ENCODE data around the gene ACVR1.
"Not testable (repeated sequence)": the region's sequence is repeated elsewhere in the genome, so short reads cannot be mapped to it uniquely, and the experiment has no call there.

The ACVR1 gene

DNA sequence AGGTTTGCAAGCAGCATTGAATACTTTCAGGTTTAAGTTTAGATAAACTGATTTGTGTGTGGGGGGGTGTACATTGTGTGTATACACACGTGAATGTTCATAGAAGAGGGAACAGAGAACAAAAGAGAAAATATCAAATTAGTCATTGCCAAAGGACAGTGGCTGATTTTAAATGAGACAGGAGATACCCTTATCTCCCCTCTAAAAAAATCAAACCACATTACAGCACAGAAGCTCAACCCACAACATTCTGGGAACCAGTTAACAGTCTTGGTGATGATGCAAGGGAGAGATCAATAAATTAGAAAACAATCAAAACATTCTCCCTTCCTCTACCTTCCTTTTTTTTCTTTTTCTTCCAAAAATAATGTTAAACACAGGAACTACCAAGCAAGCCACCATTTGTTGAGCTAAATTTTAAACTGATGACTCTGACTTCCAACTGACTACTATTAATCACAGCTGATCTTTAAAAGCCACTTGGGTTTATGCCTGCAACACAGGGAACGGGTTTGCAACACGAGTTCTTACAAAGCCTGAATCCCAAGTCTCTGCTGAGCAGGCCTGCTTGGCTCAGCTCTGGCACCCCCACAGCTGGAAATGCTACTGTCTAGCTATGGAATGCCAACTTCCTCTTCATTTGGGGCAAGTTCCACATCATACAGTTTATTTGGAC lies 128.3 kb downstream of the ACVR1 start:
- no peak for DNase-seq

DNA sequence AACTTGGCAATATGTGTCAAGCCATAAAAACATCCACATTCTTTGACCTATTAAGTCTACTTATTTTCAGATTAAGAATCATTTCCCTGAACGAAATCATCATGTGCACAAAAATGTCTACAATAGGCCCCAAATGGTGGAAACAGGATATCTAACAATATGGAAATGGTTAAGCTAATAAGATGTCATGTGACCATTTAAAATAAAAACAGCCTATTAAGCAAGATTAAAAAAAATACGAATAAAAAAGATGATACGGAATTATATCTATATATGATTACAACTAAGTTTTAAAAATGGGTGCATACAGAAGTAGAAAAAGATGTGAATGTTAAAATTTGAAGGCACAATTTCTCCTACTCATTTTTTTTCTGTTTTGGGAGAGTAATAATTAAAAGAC lies 128.8 kb downstream of the ACVR1 start:
- no peak for DNase-seq

DNA sequence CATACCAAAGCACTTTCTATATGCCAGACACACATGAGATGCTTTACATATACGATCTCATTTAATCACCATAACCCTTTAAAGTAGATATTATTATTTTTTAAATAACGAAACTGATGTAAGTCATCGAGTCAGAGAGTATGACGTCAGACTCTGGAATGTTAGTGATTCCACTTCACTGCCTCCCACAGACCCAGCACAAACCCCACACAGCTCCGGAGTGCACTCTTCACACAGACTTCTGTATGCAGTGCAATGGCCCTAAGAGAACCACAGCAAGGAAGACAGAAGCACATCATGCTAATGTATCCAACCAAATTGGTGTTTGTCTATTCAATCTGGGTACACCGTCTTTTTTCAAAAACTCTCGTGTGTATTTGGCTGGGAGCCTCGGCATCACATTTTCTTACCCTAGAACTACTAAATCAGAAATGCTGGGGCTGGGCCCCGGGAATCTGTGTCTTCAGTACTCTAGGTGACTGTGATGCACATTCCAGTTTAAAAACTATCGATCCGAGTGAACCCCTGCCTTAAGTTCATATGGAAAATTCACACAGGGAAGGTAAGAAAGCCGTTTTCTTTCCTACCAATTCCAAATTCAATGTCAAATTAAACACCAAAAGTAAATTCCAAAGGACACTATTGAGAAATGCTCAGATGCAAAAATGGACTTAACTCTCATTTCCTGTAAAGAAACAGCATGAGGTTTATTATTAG lies 129.7 kb downstream of the ACVR1 start:
- DNase-seq = no peak

DNA sequence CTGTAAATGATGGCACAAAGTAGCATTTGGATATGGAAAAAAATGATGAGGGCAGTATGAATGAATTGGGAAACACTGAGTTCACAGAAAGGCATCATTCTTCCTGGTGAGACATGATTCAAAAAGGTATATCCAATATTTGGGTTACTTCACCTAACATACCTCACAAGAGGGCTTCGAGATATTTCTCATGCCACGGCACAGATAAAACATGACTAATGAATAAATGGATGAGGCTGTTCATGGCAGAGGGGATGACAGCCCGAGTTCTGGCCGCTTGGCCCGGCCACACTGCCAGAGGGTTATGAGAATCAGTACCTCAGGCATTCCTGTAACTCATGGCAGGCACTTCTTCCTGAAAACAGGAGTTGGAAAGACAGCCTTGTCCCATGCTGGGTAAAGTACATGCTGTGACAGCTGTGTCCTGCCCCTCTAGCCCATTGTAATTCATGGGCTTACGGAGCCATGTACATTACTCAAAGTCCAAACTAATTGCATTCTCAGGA lies 131.5 kb downstream of the ACVR1 start:
- no peak for DNase-seq

DNA sequence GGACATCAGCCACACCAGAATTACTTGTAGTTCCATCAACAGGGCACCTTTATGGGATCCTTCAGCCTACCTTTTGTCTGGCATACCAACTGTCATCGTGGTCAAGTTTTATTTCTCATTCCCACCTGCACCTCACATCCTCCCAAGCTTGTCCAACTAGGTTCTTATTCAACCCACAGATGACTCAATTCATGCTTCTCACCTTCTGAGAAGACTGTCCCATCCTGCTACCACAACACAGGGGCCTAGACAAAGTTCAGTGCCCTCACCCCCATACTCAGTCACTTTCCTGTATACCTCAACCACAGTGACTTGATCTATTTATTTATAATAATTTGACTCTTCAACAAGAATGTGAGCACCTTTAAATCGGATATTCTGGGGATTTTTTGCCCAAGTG lies 133.1 kb downstream of the ACVR1 start:
- DNase-seq = no peak

DNA sequence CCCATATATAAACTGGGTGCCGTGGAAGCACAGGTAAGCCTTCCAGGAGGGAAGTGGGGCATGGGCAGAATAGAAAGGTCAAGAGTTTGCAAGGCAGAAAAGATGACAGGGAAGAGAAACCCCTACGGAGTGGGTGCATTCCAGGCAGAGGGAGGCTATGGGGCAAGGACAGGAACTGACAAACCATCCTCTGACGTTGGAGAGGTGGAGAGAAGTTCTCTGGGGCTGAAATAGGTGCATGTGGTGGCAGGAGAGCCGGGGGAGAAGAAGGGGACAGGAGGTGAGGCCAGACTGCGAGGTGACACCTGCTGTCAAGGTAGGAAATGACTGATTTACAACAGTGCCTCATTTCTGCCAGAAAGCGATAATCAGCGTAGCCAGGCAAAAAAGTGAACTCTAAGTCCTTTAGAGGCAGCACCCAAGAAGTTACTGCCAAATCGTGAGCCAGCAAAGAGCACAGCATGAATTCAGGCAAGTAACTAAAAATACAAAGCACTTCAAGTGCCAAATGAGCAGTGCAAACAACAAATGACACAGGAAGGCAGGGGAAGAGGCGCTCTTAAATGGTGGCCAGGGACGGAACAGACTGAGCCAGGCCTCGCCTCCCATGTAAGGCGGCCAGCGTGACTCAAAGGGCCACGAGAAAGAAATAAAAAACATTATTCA lies 134.2 kb downstream of the ACVR1 start:
- DNase-seq = no peak

DNA sequence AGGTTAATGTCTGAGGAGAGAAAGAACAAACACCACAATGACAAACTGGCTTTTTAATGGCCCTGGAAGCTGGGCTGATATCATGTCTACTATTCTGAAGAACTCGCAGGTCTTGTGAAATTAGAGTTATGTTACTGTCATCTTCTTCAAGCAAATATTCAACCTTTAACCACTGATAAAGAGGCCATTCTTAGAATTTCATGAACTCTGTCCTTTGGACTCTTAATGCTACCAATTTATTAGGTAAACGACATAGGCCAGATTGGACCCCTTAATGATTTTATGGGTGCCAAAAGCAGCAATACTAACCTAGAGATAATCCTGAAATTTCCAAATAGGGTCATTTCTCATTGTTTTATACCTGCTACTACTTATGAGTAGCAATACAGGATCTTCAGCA lies 138.5 kb downstream of the ACVR1 start:
- DNase-seq = no peak

DNA sequence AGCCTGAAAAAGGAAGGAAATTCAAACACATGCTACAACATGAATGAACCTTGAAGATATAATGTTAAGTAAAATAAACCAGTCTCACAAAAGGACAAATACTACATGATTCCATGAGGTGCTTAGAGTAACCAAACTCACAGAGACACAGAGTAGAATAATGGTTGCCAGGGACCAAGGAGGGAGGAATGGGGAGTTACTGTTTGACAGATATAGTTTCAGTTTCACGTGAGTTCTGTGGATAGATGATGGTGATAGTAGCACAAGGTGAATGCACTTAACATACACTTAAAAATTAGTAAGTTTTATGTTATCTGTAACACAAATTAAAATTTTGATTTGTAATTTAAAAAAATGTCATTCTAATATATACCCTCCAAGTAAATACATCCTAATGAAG lies 140.6 kb downstream of the ACVR1 start:
- no peak for DNase-seq

DNA sequence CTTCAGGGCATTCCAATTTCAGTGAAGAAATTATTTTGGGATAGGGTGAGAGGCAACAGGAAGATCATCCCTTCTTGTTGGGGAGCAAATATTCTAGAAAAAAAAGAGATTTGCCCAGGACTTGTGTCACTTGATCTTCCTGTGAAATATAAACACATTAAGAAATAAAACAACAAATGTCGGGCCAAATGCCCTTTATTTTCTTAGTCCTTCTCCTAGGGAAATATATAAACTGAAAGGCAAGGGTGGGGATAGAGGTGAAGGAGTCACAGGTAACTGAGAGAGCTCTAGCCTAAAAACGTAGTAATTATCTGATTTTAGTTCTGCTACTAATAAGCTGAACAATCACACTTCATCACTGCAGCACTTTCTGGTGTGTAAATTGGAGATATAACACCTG lies 142.9 kb downstream of the ACVR1 start:
- no peak for DNase-seq

DNA sequence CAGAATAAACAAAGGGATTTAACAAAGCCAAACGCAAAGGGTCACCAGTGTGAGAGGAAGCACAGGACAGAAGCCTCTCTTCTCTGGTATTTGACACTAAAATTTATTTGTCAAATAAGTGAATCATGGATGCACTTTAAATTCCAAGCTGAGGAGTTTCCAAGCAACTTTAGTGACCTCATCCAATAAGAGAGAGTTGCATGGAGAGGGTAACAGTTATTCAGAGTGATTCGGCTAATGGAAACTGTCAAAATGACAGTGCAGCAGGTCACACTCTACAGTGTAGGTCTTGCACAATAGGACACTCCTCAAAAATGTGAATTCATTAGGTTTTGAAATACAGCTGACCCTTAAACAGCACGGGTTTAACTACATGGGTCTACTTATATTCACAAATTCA lies 143.5 kb downstream of the ACVR1 start:
- DNase-seq = no peak

DNA sequence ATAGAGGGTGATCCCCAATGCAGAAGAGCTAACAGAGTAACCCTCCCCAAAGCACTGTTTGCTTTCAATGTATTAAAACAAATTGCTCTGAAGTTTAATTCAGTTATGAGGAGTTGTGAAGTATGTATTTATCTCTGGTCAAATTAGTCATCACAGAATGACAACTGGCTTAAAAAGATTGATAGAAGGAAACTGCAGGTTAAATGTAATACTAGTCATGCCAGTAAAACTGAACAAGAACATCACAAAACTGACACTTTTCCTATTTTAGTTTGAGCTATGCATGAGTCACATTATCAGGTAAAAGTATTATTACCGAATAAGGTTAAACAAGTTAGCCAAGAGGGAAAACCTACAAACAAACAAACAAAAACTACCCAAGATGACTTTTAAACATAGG lies 148.4 kb downstream of the ACVR1 start:
- no peak for DNase-seq

DNA sequence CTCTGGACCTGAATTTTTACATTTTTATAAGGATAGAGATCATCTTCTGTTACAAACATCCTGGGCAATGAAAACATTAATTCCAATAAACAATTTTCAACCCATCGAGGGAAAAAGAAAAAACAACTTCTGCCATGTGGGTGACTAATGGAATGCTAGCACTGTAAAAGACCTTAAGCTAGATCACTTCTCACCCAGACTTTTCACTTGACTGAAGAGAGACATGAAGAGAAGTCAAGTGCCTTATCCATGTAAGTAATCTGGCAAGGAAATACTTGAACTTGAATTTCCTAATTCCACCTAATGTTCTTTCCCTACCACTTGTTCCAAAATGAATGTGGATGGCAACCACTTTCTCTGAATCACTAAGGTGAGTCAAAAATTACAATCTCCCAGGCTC lies 149.2 kb downstream of the ACVR1 start:
- no peak for DNase-seq

DNA sequence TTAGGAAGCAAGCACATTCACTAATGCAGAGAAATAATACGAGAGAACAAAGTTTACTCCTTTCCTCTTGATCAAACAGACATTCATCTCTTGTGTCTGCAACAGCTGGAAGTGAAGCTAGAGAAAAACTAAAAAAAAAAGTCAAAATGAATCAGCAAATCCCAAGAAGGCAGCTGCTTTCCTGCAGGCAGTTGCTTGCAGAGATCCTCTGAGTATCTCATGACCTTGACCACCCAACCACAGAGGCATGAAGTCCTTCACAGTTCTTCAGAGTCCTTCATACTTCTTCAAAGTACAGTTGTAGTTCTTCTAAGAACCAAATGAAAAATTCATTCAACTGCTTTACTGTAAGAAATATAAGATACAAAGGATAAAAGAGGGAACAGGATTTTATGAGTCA lies 150.3 kb downstream of the ACVR1 start:
- DNase-seq = no peak

DNA sequence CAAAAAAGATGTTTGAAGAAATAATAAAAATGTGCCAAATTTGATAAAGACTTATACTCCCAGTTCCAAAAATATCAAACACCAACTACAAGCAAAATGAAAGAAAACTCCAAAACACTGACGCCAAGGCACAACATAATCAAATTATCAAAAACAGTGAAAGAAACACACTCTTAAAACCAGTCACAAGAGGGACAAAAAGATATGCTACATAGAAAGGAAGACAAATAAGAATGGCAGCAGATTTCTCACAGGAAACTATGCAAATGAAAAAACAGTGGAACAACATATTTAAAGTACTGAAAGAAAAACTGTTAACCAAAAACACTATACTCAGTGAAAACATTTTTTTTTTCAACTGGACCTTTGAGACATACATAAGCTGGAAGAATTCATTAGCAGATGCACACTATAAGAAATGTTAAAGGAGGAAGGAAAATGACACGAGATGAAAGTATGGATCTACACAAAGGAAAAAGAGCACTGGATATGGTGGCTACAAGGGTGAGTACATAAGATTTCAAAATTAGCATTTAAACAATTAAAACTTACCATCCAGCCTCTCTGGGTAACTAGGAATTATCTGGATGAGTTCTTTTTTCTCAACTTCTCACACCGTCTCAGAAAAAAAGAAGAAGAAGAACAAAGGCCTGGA lies 153.4 kb downstream of the ACVR1 start:
- peak; percentile 7 for DNase-seq

DNA sequence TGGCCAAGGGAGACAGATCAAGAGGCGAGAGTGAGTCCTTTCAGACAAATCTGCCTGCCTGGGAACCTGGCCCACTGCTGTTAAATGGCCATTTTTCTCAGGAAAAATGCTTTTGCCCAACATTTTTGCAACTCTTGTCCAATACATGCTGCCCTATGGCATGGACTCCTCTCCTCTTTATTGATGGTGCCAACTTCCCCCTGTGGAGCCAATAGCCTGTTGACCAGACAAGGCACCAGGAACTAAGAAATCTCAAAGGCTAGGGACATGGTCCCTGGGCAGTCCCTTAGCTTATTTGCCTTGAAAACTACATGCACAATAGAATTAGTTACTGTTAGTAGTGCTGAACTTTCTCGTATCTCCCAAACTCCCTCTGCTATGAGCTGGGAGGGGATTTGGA lies 155.6 kb downstream of the ACVR1 start:
- no peak for DNase-seq

DNA sequence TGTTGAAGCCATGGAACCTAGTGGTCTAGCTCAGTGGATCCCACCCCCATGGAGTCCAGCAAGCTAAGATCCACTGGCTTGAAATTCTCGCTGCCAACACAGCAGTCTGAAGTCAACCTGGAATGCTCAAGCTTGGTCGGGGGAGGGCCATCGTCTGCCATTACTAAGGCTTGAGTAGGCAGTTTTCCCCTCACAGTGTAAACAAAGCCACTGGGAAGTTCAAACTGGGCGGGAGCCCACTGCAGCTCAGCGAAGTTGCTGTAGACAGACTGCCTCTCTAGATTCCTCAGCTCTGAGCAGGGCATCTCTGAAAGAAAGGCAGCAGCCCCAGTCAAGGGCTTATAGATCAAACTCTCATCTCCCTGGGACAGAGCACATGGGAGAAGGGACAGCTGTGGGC lies 171.5 kb downstream of the ACVR1 start:
- not testable (repeated sequence) for DNase-seq

DNA sequence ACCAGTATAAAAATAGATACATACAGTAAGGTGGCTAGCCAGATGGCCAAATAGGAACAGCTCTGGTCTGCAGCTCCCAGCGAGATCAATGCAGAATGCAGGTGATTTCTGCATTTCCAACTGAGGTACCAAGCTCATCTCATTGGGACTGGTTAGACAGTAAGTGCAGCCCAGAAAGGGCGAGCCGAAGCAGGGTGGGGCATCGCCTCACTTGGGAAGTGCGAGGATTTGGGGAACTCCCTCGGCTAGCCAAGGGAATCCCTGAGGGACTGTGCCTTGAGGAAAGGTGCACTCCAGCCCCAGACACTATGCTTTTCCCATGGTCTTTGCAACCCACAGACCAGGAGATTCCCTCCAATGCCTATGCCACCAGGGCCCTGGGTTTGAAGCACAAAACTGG lies 172.0 kb downstream of the ACVR1 start:
- DNase-seq = not testable (repeated sequence)

DNA sequence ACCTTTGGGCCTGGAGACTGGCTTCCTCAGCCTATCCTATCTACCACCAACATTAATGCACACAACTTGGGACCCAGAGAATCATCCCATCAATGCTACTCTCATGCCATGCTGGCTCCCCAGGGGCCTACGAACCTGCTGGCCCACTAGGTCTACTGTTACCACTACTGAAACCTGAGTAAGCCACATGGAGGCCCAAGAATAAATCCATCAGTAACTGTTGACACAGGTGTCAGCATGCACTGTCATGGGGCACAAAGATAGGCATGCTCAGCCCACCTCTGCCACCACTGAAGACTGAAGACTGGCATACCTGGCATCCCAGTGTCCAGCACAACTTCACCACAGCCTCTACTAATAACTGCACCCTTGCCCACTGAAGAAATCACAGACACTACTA lies 176.3 kb downstream of the ACVR1 start:
- DNase-seq = no peak

DNA sequence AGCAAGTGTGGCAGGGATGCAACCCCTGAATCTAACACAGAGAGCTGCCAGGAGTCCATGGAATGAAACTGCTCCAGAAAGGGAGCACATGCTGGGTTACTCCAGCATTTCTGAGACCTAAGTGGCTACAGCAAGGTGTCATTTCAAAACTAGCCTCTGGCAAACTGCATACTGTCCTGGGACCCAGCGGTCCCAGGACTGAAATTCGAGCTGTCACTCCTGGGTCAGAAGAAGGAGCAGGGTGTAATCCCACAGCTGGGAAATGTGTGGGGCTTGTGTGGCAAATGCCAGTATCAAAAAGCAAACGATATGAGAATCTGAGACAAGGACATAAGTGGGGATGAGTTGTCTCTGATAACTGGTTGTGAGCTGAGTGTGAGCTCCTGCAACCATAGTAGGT lies 177.1 kb downstream of the ACVR1 start:
- no peak for DNase-seq

DNA sequence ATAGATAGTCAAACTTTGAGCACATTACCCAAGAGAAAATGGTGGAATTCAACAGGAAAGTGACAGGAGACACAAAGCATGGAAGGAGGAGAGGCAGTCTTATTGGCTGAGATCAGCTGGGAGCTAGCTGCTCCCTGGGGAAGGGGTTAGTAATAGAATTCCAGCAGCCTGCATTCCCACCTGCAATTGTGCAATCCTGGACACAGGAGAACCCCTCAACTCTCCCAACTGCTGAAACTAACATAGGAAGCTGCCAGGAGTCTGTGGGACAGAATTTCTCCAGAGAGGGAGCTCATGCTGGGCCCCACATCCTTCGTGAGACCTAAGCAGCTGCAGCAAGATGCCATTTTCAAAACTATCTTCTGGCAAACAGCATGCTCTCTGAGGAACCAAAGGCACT lies 177.7 kb downstream of the ACVR1 start:
- no peak for DNase-seq

DNA sequence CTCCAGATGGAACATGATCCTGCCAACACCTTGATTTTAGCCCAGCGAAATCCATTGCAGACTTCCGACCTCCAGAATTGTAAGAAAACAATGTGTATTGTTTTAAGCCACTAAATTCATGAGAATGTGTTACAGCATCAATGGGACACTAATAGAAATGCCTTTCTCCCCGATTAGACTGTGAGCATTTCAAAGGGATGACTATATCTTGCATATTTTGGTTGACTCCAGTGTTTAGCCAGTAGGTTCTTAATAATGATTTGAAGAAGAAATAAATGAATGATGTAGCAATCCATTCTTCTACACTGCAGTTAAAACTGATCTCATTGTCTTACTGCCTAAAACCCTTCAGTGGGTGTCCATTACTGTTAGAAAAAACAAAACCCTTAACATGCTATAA lies 180.1 kb downstream of the ACVR1 start:
- no peak for DNase-seq

DNA sequence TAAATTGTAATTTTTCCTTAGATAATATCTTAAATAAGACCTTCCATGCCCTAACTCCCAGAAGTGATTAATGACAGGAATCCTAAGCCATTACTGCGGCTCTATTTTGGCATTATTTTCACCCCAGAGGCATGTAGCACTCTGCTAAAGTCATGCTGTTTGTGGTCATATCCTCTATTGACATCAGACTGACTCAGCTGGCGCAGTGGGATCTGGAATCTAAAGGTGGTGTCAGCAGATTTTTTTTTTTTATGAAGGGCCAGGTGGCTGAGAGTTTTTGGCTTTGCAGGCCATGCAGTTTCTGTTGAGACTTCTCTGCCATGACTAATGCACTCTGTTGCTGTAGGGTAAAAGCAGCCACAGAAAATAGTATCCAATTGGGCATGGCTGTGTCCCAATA lies 183.4 kb downstream of the ACVR1 start:
- DNase-seq = no peak

DNA sequence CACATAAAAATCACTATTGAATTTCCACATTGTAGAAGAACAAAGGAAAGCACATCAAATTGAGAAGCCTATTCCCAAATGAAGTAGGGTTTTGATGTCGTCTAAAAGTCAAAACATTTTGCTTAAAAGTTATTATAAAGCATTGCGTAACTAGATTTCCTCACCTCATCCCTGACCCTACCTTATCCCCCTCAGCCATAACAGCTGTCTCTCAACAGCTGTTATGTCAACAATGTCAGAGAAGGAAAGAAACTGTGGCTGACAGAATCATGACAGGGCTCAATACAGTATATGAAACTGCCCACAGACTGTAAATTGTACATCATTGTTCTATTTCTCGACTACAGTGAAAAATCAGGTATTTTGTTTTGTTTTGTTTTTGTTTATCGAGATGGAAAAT lies 184.4 kb downstream of the ACVR1 start:
- DNase-seq = no peak

DNA sequence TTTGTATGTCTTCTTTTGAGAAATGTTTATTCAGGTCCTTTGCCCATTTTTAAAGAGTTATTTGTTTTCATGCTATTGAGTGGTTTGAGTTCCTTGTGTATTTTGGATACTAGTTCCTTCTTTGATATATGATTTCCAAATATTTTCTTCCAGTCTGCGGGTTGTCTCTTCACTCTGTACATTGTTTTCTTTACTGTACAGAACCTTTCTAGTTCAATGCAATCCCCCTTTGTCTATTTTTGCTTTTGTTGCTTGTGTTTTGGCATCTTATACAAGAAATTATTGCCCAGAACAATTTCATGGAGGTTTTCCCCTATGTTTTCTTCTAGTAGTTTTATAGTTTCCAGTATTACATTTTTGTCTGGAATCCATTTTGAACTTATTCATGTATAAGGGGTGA lies 185.0 kb downstream of the ACVR1 start:
- DNase-seq = no peak

All from NCI-H1105 treated with DMSO at 0.1 percent for 48 hours (cell line).